LNCAP (cell line): ENCODE results near the gene SPDYE4.

ENCODE experiments used
- CTCF ChIP-seq: fragments of 450-650 bp; IDR thresholded peaks from 2 replicates; pipeline ENCODE4 v1.5.1; 2017; ENCODE audit warnings: mild to moderate bottlenecking

Gene SPDYE4

GRCh38 chr17:8734876-8735275, 23.5 kb downstream of the SPDYE4 start:
- TF ChIP-seq CTCF = no peak

GRCh38 chr17:8732406-8733085, 25.8 kb downstream of the SPDYE4 start:
- no peak for TF ChIP-seq CTCF

GRCh38 chr17:8729860-8730259, 28.5 kb downstream of the SPDYE4 start:
- no peak for TF ChIP-seq CTCF

- TF ChIP-seq CTCF = no peak
Measured at GRCh38 chr17:8729421-8729820, 28.9 kb downstream of the SPDYE4 start.

- TF ChIP-seq CTCF = no peak
Measured at GRCh38 chr17:8728971-8729370, 29.4 kb downstream of the SPDYE4 start.

GRCh38 chr17:8728251-8728938, 30.0 kb downstream of the SPDYE4 start:
- no peak for TF ChIP-seq CTCF

GRCh38 chr17:8726941-8727555, 31.3 kb downstream of the SPDYE4 start:
- no peak for TF ChIP-seq CTCF
